Measurements from ENCODE around the gene NVL. TPM values are rescaled to one million over a fixed set of nuclear protein-coding genes. Genes with fewer than 3 reads are reported as not detected.

The NVL gene
- polyA plus RNA-seq, 2 of the 4 experiments (the other 2 are of a cell fraction): 22.3 to 28.6 TPM

DNA sequence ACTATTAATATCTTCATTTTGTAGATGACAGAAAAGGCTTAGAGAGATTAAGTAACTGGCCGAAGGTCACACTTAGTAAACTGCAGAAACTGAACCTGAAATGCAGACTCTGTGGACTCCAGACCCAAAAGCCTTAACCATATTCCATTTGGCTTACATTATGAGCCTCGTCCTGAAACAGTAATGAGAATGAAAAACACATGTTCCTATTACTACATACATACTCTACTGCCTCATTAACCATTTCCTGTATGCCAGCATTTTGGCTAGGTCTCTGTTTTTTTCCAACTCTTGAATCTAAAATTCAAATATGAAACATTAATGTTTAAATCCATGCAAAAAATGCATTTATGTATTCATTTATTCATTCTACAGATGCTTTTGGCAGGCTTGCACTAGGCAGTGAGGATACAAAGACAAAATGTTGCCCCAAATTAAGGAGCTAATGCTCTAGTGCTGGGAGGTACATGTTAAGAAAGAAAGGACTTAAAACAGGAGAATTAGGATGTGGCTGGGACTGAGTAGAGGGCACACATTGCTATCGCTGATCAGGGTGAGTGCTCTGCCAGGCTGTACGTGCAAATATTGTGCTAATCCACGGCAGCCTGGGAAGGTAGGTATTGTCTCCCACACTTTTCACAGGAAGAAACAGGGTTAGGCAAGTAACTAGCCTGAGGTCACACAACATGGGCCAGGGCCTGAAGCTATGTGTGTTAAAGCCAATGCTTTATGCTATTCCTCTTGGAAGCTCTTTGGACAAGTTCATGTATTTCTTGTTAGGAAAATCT, 133.0 kb downstream of the NVL start:
- H3K9me3 ChIP-seq: no peaks in the 10 kb centered on the region
- H3K4me2 ChIP-seq: no peak overlapping the region
- FAIRE-seq: no peak
- H3K4me1 ChIP-seq: no peaks in the 10 kb centered on the region
- no peak overlapping the region for H3K4me3 ChIP-seq
- WGBS (ENCODE audit: missing lambda C conversion rate): 79% methylated on average over 5 of the region's 5 CpGs
- DNase-seq (ENCODE audit: low read depth in 1 of 2, low spot score in 1 of 2): no peak
- CTCF ChIA-PET: interaction anchor here (2.0 kb wide), 1 partner anchor 14 kb away, joined by 6 read pairs; the partner anchor contains the start of gene DEGS1
- TF ChIP-seq POLR2AphosphoS2 (conservative IDR thresholded peaks at IDR 0.05; ENCODE audit: low read length): no peak
- no peak for TF ChIP-seq TP53 (CRISPR knock-in tag; IDR thresholded peaks at IDR 0.05)
- TF ChIP-seq, protein P1, sequence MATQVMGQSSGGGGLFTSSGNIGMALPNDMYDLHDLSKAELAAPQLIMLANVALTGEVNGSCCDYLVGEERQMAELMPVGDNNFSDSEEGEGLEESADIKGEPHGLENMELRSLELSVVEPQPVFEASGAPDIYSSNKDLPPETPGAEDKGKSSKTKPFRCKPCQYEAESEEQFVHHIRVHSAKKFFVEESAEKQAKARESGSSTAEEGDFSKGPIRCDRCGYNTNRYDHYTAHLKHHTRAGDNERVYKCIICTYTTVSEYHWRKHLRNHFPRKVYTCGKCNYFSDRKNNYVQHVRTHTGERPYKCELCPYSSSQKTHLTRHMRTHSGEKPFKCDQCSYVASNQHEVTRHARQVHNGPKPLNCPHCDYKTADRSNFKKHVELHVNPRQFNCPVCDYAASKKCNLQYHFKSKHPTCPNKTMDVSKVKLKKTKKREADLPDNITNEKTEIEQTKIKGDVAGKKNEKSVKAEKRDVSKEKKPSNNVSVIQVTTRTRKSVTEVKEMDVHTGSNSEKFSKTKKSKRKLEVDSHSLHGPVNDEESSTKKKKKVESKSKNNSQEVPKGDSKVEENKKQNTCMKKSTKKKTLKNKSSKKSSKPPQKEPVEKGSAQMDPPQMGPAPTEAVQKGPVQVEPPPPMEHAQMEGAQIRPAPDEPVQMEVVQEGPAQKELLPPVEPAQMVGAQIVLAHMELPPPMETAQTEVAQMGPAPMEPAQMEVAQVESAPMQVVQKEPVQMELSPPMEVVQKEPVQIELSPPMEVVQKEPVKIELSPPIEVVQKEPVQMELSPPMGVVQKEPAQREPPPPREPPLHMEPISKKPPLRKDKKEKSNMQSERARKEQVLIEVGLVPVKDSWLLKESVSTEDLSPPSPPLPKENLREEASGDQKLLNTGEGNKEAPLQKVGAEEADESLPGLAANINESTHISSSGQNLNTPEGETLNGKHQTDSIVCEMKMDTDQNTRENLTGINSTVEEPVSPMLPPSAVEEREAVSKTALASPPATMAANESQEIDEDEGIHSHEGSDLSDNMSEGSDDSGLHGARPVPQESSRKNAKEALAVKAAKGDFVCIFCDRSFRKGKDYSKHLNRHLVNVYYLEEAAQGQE (IDR thresholded peaks at IDR 0.05): no peak
- no peak for TF ChIP-seq PHF8 (IDR thresholded peaks at IDR 0.05; ENCODE audit: borderline replicate concordance, low read depth)
- TF ChIP-seq RFX5 (IDR thresholded peaks at IDR 0.05): no peak
- TF ChIP-seq ZFP36 (IDR thresholded peaks at IDR 0.05; ENCODE audit: borderline replicate concordance, partially characterized antibody): no peak
- TF ChIP-seq KDM1A (IDR thresholded peaks at IDR 0.05; ENCODE audit: low read depth): no peak
- TF ChIP-seq ZC3H11A (IDR thresholded peaks at IDR 0.05): no peak
- TF ChIP-seq, protein P2, sequence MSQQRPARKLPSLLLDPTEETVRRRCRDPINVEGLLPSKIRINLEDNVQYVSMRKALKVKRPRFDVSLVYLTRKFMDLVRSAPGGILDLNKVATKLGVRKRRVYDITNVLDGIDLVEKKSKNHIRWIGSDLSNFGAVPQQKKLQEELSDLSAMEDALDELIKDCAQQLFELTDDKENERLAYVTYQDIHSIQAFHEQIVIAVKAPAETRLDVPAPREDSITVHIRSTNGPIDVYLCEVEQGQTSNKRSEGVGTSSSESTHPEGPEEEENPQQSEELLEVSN (IDR thresholded peaks at IDR 0.05; ENCODE audit: borderline replicate concordance, low read depth): no peak
- TF ChIP-seq EHF (CRISPR knock-in tag; IDR thresholded peaks at IDR 0.05): no peak
- TF ChIP-seq, protein P3, sequence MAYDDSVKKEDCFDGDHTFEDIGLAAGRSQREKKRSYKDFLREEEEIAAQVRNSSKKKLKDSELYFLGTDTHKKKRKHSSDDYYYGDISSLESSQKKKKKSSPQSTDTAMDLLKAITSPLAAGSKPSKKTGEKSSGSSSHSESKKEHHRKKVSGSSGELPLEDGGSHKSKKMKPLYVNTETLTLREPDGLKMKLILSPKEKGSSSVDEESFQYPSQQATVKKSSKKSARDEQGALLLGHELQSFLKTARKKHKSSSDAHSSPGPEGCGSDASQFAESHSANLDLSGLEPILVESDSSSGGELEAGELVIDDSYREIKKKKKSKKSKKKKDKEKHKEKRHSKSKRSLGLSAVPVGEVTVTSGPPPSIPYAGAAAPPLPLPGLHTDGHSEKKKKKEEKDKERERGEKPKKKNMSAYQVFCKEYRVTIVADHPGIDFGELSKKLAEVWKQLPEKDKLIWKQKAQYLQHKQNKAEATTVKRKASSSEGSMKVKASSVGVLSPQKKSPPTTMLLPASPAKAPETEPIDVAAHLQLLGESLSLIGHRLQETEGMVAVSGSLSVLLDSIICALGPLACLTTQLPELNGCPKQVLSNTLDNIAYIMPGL (CRISPR knock-in tag; IDR thresholded peaks at IDR 0.05; ENCODE audit: borderline replicate concordance): no peak
- TF ChIP-seq POLR2A (IDR thresholded peaks at IDR 0.05; ENCODE audit: low read length): no peak
- TF ChIP-seq, protein P4, sequence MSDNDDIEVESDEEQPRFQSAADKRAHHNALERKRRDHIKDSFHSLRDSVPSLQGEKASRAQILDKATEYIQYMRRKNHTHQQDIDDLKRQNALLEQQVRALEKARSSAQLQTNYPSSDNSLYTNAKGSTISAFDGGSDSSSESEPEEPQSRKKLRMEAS (IDR thresholded peaks at IDR 0.05): no peak
- ATAC-seq: no peak
- POLR2A ChIA-PET: no interaction called here
- no peak overlapping the region for H3K27ac ChIP-seq

DNA sequence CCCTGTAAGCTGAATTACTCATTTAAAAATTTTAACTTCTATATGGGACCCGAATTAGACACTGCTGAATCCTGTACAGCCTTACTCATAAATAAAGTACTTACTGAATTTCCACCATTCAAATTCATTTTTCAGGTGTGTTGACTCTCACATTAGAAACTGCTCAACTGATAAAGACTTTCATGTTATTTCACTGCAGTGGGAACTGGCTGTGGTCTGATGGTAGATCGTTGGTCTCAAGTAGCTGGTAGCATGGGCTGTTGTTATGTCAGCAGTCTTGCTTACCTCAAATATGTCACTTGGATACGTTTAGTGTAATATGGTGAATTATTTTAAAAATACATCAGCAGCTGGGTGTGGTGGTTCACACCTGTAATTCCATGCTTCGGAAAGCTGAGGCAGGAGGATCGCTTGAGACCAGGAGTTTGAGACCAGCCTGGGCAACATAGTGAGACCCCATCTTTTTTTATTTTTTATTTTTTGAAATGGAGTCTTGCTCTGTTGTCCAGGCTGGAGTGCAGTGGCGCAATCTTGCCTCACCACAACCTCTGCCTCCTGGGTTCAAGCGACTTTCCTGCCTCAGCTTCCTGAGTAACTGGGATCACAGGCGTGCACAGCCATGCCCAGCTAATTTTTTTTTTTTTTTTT, 136.5 kb downstream of the NVL start:
- ChIA-PET CTCF (interaction anchor here (0.6 to 1.5 kb wide), 4 partner anchors 10 to 23 kb away, joined by 3 to 4 read pairs (median 3); no protein-coding TSS in a partner anchor), POLR2A (interaction anchor here (0.5 to 0.6 kb wide), 2 partner anchors 10 to 11 kb away, joined by 3 read pairs; partner anchors contain the start of gene DEGS1)
- ATAC-seq (no peak), DNase-seq (ENCODE audit: low read depth in 1 of 2, low spot score in 1 of 2) (no peak), FAIRE-seq (no peak)
- H3K4me2 ChIP-seq: no peak overlapping the region
- H3K4me3 ChIP-seq: no peak overlapping the region
- H3K4me1 ChIP-seq: no peaks in the 10 kb centered on the region
- 95% methylated on average over 8 of the region's 8 CpGs for WGBS (ENCODE audit: missing lambda C conversion rate)
- H3K27ac ChIP-seq: no peak overlapping the region
- H3K9me3 ChIP-seq: no peaks in the 10 kb centered on the region
- no peak for TF ChIP-seq CBX2 (IDR thresholded peaks at IDR 0.05; ENCODE audit: borderline replicate concordance, low read depth)
- TF ChIP-seq MAZ (IDR thresholded peaks at IDR 0.05; ENCODE audit: borderline replicate concordance, low read depth, low read length): no peak
- TF ChIP-seq MYC (IDR thresholded peaks at IDR 0.05; ENCODE audit: borderline replicate concordance, low read length): no peak
- TF ChIP-seq, protein P5, sequence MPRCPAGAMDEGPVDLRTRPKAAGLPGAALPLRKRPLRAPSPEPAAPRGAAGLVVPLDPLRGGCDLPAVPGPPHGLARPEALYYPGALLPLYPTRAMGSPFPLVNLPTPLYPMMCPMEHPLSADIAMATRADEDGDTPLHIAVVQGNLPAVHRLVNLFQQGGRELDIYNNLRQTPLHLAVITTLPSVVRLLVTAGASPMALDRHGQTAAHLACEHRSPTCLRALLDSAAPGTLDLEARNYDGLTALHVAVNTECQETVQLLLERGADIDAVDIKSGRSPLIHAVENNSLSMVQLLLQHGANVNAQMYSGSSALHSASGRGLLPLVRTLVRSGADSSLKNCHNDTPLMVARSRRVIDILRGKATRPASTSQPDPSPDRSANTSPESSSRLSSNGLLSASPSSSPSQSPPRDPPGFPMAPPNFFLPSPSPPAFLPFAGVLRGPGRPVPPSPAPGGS (IDR thresholded peaks at IDR 0.05): no peak
- no peak for TF ChIP-seq EHMT2 (IDR thresholded peaks at IDR 0.05; ENCODE audit: low read depth)

Measured in A549 (cell line).